Stimulated activated CD4-positive, alpha-beta T cell treated with anti-CD3 and anti-CD28 coated beads, Interleukin-15, amount 100 ng/mL, for 1 hour (primary cell): ENCODE measurements around the gene NPW.
"Not testable (repeated sequence)": the region's sequence is repeated elsewhere in the genome, so short reads cannot be mapped to it uniquely, and the experiment has no call there.

Experiments used
- DNase-seq, 2 donors: peaks; one replicate each; pipeline ENCODE4 v3.0.0-alpha.2; 2020; ENCODE audit warnings: low read depth in 1 of 2, low spot score in 1 of 2

NPW gene

DNA sequence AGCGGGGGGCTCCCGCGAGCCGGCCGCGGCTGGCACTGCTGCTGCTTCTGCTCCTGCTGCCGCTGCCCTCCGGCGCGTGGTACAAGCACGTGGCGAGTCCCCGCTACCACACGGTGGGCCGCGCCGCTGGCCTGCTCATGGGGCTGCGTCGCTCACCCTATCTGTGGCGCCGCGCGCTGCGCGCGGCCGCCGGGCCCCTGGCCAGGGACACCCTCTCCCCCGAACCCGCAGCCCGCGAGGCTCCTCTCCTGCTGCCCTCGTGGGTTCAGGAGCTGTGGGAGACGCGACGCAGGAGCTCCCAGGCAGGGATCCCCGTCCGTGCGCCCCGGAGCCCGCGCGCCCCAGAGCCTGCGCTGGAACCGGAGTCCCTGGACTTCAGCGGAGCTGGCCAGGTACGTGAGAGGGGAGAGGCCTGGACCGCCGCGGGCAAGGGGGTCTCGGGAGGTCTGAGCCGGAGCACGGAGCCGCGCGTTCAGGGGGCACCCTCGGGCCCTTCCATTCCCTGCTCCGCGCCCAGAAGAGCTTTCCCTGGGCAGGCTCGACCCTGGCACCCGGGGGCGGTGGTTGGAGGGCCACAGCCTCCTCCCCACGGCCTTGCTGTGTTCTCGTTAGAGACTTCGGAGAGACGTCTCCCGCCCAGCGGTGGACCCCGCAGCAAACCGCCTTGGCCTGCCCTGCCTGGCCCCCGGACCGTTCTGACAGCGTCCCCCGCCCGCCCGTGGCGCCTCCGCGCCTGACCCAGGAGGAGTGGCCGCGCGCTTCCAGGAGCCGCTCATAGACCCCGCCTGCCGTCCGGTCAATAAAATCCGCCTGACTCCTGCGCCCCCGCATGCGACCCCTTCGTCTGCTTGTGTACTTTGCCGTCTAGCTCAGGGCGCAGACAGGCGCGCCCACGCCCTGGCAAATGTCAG lies 591 bp downstream of the NPW start:
- DNase-seq = no peak

DNA sequence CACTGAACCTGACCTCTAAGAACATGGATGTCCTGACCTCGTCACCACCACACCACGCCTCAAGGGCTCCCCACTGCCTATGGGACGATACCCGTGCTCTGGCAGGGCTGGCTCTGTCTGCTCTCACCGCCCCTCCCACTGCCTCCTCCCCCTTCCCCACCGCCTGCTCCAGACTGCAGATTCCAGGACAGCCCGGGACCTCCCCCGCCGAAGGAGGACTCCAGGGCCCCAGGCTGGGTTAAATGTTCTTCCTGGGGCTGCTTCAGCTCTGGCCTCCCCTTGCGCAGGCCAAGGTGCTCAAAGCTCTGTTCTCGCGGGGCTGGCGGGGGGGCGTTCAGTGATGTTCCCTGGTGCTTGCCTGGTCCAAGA lies 3.1 kb downstream of the NPW start:
- DNase-seq = no peak

DNA sequence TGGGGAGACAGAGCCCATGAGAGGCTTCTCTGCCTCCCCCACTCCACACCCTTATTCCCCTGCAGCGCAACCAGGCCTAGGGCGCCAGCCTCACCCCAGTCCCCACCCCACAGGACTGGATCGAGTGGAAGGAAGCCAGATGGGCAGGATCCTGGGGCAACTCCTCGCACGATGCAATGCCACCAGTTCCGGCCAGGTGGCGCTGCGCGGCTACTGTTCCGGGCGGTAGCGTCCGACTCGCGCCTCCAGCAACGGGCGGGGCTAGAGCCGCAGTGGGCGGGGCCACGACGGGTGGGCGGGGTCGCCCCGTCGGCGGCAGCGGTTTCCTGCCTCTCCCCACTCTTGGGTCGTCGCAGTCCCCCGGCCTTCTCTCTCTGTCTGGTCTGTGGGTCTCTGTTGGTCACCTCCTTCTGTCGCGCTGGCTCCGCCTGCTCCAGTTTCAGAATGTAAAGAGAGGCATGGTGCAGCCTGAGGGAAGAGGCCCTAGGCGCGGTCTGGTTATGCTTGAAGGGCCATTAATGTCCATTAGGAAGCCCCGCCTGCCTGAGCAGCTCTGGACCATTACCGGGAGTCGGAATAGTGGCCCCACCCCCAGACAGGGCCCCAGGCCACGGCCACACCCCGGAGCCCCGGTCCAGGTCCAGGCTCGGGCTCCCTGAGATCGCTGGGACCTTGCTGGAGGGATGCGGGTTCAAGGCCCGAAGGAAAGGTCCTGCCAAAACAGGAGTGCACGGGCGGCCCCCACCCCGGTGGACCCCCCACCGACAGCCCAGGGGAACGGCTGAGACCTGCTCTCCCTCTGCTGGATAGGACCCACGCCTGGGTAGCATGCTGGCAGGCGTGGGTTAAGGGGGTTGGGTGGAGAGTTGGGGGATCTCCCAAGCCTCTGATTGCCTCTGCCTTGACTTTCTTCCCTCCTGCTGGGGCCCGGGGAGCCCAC lies 3.8 kb downstream of the NPW start:
- DNase-seq = peak; percentile 97 to 99

DNA sequence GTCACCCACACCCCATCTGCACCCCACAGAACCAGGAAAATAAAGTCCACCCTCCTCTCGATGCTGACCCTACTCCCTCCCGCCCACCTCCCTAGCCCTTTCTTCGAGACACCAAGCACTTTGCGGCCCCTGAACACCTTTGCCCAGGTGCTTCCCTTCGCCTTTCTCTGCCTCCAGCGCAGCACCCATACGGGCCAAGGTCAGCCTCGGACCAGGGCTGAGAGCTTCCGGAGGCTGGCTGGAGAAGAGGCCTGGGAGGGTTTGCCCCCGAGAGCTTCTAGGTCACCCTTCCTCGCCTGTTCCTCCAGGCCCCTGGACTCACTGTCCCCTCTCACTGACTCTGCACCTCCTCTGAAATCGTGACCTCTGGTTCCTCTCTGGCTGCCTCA lies 4.4 kb downstream of the NPW start:
- no peak for DNase-seq

DNA sequence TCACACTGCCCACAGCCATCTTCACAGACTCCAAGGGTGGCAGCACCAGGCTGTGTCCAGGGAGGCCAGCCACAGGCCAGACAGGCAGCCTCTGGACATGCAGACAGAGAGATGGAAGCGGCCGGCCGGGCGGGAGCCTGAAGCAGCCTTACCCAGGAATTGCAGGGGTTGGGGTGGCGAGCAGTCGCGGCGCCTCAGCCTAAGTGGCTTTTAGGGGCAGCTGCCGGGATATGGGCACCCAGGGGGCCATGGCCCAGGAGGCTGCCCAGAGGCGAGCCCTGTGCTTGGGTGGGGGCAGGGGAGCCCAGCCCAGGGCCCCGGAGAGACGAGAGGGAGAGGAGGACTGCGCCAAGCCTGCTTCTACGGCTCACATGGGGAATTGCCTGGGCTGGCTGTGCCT lies 5.7 kb downstream of the NPW start:
- no peak for DNase-seq

DNA sequence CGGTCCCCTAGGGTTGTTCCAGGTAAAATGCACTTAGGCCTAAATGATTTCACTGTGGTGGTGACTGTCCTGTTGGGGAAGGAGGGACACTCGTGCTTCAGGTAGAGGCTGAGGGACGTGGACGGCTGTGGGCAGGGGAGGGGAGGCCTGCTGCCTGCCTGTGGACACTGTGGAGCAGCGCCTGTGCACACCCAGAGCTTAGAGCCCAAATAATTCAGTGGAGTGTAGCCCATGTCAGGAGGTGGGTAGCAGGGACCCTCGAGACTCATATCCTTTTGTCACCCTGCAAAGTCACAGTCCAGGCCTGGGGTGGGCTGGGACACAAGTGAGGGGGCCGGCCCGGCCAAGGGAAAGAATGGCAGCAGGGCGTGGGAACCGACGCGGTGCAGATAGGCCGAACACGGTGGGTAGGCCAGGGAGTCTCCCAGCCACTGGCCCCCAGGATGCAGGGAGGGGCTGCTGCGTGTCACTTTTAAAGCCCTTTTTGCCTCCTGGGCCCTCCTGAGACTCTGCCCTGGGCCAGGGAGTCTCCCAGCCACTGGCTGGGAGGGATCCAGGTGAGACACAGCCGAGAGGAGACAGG lies 6.4 kb downstream of the NPW start:
- no peak for DNase-seq

DNA sequence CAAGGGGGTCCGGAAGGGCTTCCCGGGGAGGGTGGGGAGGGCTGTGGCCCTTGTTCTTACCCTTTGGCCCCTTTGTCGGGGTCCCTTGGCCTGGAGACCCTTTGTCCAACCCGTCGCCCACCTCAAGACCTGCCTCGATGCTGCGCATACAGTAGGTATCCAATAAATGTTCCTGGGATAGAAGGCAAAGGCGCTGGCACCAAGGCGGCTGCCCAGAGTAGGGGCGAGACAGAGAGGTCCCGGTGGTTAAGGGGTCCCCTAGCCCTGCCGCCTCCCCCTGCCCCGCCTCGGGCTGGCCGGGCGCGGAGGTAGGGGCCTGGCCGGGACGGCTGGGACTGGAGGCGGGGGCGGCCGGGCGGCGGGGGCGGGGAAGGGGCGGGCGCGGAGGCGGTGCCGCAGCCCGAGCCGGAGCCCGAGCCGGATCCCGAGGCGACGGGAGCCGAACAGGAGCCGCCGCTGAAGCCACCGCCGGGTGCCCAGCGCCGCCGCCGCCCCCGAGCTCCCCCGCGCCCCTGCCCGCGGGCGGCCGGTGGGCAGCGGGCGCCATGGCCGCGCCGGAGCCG lies 7.0 kb downstream of the NPW start, which contains the start of gene NHERF2:
Gene NHERF2, plus strand, starts transcription at position 442 of the 563 bp plus-strand sequence. Its CDS starts 104 bp downstream, at position 546.
- no peak for DNase-seq

DNA sequence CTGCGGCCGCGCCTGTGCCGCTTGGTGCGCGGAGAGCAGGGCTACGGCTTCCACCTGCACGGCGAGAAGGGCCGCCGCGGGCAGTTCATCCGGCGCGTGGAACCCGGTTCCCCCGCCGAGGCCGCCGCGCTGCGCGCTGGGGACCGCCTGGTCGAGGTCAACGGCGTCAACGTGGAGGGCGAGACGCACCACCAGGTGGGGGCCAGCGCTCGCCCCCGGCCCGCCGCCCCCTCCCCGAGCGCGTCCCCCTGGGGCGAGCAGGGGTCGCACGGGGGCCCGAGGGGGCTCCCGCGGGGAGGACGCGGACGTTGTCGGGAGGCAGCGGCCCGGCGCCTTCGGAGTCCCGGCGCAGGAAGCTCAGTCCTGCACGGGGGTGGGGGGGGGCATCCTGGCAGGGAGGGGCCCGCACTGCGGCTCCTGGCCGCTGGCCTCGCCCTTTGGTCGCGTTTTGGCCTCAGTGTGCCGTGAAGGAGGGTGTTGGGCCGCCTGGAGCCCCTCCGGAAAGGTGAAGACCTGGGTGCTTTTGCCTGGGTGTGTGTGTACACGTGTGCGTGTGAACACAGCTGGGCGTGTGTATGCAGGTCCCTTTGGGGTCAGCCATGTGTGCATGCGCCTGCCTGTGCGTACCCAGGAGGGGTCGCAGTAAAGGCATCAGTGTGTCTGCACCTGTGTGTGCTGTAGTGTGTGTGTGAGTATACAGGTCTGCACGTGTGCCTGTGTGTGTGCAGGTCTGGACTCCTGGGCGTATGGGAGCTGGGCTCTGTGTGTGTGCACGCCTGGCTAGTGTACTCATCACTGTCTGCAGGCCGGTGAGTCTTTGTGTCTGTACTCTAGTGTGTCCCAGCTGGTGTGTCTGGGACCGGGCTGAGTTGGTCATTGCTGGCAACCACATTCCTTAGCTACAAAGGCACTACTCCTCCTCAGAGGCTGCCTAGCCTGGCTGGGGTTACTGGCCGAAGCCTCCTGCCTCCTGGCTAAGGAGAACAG lies 7.7 kb downstream of the NPW start:
- no peak for DNase-seq

DNA sequence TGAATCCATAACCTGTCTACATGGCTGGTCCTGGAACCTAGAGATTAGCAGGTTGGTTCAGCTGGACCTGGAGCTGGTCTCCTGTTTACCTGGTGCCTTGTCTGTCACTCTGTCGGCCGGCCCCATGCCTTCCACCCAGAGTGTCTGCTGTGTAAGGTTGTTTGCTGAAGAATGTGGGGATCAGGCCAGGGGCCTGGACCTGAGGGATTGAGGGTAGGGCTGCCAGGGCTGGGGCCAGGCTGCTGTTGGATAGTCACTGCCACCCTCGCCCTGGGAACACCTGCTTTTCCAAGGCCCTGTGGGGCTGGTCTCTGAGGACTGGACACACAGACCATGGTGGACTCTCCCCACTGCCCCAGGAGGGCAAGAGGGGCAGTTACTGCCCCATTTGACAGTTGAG lies 8.6 kb downstream of the NPW start:
- DNase-seq = no peak

DNA sequence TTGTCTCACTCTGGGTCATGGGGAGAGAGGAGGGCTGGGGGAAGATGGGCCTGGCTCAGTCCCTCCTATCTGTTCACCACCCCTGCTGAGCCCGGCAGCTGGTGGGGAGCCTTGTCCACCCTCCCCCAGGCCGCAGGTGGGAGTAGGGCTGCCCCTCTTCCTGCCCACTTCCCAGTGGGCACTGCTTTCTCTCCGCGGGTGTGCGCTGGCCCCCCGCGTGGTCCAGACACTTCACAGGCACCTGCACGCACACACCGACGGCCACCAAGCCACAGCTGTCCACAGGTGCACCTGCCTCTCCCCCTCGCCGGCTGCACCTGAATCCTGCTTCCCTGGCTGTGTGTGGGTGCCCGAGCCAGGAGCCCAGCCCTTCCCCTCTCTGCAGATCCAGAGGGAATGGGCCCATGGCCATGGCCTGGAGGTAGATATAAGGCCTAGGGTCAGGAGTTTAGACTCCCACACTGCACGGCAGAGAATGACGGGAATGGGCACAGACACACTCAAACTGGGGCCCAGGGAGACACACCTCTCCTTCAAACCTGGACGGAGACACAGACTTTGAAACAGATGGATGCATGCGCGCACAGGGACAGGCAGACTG lies 9.1 kb downstream of the NPW start:
- DNase-seq = no peak

DNA sequence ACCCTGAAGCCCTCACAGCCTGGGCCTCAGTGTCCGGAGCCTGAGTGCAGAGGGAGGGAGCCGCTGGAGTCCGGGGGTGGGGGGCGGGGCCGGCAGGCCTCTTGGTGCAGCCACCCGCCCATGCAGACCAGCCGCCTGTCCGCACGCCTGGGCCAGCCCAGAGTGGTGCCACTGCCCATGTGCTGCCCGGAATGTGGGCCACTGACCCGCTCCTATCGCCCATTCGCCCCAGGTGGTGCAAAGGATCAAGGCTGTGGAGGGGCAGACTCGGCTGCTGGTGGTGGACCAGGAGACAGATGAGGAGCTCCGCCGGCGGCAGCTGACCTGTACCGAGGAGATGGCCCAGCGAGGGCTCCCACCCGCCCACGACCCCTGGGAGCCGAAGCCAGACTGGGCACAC lies 9.8 kb downstream of the NPW start:
- DNase-seq = no peak

DNA sequence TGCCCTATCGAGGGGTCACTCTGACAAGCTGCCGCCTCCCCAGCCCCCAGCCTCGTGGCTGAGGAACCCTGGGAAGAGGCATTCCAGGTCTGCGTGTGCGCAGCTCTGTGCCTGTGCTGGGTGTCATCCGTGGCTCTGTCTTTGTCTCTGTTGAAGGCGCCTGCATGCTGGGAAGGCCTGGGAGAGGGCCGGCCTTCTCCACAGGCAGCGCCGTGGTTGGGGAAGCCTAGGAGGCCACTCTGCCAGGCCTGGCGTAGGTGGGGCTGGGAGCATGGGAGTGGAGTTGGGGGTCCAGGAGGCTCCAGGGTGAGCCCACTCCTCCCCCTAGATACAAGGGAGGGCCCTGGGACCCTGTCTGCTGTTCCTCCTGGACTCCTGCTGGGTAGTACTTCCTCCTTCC lies 10.5 kb downstream of the NPW start:
- DNase-seq = no peak

DNA sequence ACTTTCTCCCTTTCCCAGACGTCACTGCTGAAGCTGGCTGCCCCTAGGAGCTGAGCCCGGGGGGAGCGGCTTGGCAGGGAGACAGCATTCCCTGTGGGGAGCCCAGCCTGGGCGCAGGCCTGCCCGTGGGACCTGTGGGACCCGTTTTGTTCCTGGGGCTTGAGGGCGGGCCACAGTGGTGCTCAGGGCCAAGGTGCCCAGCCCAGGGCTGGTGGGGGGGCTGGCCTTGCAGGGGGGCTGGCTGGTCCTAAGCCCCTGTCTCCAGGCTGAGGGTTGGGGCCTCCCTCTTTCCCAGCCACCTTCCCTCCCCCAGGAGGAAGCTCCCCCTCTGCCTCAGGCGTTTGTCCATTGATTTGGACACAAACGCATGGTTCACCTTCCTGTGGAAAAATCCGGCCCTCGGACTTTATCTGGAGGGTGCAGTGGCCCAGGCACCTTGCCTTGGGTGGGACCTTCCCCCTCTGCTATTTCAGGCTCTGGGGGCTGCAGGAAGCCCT lies 11.5 kb downstream of the NPW start:
- DNase-seq = no peak

DNA sequence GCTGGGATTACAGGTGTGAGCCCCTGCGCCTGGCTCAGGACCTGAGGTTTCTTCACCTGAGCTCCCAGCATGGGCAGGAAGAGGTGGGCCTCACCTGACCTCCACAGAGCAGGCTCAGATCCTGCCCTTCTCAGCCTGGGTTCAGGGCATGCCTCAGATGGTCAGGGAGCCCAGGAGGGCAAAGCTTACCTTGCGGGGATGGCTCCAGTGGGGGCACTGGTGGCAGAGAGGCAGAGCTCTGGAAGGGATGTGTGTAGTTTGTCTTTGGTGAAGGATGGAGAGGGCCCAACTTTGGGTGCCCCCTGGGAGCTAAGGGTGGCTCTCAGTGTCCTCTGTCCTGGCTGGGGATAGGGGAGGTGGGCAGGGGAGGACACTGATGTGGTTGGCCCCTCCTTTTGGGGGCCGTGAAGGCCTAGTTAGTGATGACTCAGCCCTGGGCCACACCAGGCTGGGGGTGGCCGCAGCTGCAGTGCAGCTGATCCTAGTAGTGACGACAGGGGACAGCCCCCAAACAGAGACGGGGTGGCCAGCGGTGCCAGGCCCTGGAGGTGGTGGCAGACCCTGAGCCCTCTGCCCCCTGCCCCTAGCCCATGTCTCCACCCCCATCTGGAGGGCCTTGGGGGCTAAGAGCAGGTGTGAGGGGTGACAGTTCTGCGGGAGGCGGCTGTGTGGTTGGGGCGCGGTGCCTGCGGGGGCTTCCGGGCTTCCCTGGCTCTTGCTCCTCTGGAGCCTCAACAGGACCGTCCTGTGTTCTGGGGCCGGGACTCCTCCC lies 12.9 kb downstream of the NPW start:
- DNase-seq = no peak

DNA sequence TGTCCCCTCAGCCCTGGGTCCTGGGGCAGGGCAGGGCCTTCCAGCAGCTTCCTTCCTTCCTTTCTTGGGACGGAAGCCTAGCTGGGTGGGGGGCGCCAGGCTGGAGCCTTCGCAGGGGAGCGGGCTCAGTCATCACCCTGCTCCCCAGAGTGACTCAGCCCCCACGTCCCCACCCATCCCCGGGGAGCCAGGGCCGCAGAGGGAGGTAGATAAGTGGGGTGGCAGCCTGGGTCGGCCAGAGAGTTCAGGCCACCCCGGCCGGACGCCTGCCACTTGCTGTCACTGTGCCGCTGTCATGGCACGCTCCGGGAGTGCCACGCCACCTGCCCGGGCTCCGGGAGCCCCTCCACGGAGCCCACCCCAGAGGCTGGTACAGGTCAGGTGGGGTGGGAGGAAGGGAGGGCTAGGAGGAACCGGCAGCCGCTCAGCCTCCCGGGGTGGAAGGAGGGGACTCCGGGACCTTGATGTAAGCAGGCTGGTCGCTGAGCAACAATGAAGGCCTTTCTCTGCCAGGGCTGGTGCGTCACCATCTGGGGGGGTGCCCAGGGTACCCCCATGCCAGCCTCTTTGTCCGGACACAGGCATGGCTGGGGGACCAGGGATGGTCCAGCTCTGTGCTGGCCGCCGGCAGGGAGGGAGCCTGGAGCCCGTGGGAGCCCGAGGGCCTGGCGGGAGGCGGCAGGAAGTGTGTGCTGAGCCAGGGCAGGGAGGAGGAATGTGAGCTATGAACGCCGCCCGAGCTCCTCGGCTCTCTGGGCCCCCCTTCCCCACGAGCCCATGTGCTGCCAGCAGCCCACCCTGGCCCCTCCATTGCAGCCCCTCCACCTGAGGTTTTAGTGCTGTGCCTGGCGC lies 13.7 kb downstream of the NPW start:
- DNase-seq = no peak

DNA sequence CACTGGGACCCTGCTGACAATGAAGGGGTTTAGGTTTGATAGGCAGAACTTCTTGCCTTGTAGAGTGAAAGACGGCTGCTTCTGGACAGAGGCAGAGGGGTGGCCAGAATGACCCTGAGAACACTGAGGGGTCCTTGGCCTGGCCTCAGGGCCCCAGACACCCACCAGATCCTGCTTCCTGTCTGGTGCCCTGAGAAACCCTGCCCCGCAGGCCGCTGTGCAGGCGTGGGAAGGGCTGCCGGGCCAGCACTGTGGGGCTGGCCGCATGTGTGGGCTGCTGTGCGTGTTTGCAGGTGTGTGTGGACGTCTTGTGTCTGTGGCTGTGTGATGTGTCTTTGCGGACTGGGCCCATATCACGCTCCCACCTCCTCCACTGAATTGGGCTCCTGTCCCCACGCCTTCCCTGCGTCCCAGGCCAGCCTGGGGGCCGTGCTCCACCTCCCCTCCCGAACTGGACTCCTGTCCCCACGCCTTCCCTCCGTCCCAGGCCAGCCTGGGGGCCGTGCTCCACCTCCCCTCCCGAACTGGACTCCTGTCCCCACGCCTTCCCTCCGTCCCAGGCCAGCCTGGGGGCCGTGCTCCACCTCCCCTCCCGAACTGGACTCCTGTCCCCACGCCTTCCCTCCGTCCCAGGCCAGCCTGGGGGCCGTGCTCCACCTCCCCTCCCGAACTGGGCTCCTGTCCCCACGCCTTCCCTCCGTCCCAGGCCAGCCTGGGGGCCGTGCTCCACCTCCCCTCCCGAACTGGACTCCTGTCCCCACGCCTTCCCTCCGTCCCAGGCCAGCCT lies 14.5 kb downstream of the NPW start:
- DNase-seq = not testable (repeated sequence)
